NB4 (cell line): ENCODE data around the gene ZNF32.

Experiments
- CTCF ChIP-seq: IDR thresholded peaks from one replicate; pipeline ENCODE4 v1.5.1; 2012; ENCODE audit warnings: low read depth, low read length
- MYC ChIP-seq: IDR thresholded peaks from 2 replicates; pipeline ENCODE4 v1.6.1; 2011; ENCODE audit warnings: low read depth, low read length
- POLR2A ChIP-seq: IDR thresholded peaks from 2 replicates; pipeline ENCODE4 v1.6.1; 2011; ENCODE audit warnings: mild to moderate bottlenecking; ENCODE audit not compliant: insufficient read length; ENCODE audit errors: extremely low read depth

GRCh38 chr10:43619368-43619767 lies 29.3 kb downstream of the ZNF32 start:
- TF ChIP-seq CTCF (no peak), POLR2A (no peak), MYC (no peak)
